Peyer's patch (tissue), 4 donors: ENCODE results near the gene C22orf31. TPM values are rescaled to one million over a fixed set of nuclear protein-coding genes. Genes with fewer than 3 reads are reported as not detected.

ENCODE experiments used
- DNase-seq, 3 donors: peaks; one replicate each; pipeline ENCODE4 v3.0.0-alpha.2; 2017 to 2019
- H3K27ac ChIP-seq, 4 donors: fragments of 200-600 bp; sonication (generic); one replicate each; pipeline ENCODE4 v1.5.1; 2016 to 2019
- H3K27me3 ChIP-seq, 2 donors: fragments of 200-600 bp; sonication (generic); one replicate each; pipeline ENCODE4 v1.5.1; 2019
- H3K36me3 ChIP-seq, 3 donors: fragments of 200-600 bp; sonication (generic); one replicate each; pipeline ENCODE4 v1.5.1; 2016 to 2019
- H3K4me1 ChIP-seq, 4 donors: fragments of 200-600 bp; sonication (generic); one replicate each; pipeline ENCODE4 v1.5.1; 2016 to 2019
- H3K4me3 ChIP-seq, 4 donors: fragments of 200-600 bp; sonication (generic); 1 replicate in 3 of 4; 2 replicates in 1 of 4; pipeline ENCODE4 v1.5.1; 2016 to 2019; ENCODE audit warnings: mild to moderate bottlenecking in 1 of 4
- H3K9me3 ChIP-seq, 4 donors: fragments of 200-600 bp; sonication (generic); one replicate each; pipeline ENCODE4 v1.5.1; 2016 to 2019; ENCODE audit warnings: mild to moderate bottlenecking in 1 of 4
- CTCF ChIP-seq, 6 experiments: fragments of 450-650 bp in 4 of 6; fragments of 200-600 bp in 2 of 6; sonication (generic) in 1 of 6; IDR thresholded peaks; one replicate each; pipeline ENCODE4 v1.5.1; 2017 to 2019; ENCODE audit warnings: antibody characterized with exemption in 6 of 6, mild to moderate bottlenecking in 3 of 6, moderate library complexity in 1 of 6
- POLR2A ChIP-seq, 2 donors: fragments of 450-650 bp; IDR thresholded peaks; one replicate each; pipeline ENCODE4 v1.5.1; 2017; ENCODE audit warnings: antibody characterized with exemption in 2 of 2, mild to moderate bottlenecking in 2 of 2, moderate library complexity in 2 of 2
- total RNA-seq, 4 donors: library from RNA; depleted of rRNA; stranded (reverse); fragments of >200 nt; gene quantifications; one replicate each; pipeline ENCODE4 v1.1.0, GENCODE V29; 2016

The C22orf31 gene
- total RNA-seq, 4 donors from 2014 or later = not detected

- H3K36me3 ChIP-seq = no peaks in the 10 kb centered on the region
- TF ChIP-seq POLR2A (IDR thresholded peaks at IDR 0.05) (no peak), CTCF (IDR thresholded peaks at IDR 0.05) (no peak)
- H3K27me3 ChIP-seq = no peaks in the 10 kb centered on the region
- no peak for DNase-seq
- H3K27ac ChIP-seq = peak overlapping the region in 1 of 4 donors; percentile 8
- H3K9me3 ChIP-seq = no peaks in the 10 kb centered on the region
- H3K4me1 ChIP-seq = peaks cover 0 to 11% (median 0%) of the 10 kb centered on the region in 4 donors
- H3K4me3 ChIP-seq = no peak overlapping the region
Measured at GRCh38 chr22:29022101-29022817, 39.4 kb downstream of the C22orf31 start.

- Histone ChIP-seq H3K27ac (no peak overlapping the region), H3K9me3 (no peaks in the 10 kb centered on the region), H3K4me1 (peaks cover 0 to 18% (median 0%) of the 10 kb centered on the region in 4 donors), H3K27me3 (no peaks in the 10 kb centered on the region), H3K36me3 (no peaks in the 10 kb centered on the region), H3K4me3 (no peak overlapping the region)
- no peak for TF ChIP-seq POLR2A (IDR thresholded peaks at IDR 0.05)
- no peak for DNase-seq
Measured at GRCh38 chr22:29018293-29019189, 43.1 kb downstream of the C22orf31 start.

GRCh38 chr22:29016067-29016938, 45.3 kb downstream of the C22orf31 start:
- Histone ChIP-seq H3K4me1 (peaks cover 0 to 22% (median 0%) of the 10 kb centered on the region in 4 donors), H3K27ac (peak overlapping the region in 1 of 4 donors; percentile 8)

GRCh38 chr22:29014773-29015172, 46.9 kb downstream of the C22orf31 start:
- H3K36me3 ChIP-seq = no peaks in the 10 kb centered on the region
- no peak for TF ChIP-seq POLR2A (IDR thresholded peaks at IDR 0.05)
- no peak for TF ChIP-seq CTCF (IDR thresholded peaks at IDR 0.05)
- DNase-seq = no peak
- no peaks in the 10 kb centered on the region for H3K9me3 ChIP-seq
- H3K27ac ChIP-seq = no peak overlapping the region
- H3K27me3 ChIP-seq = no peaks in the 10 kb centered on the region
- peaks cover 0 to 22% (median 0%) of the 10 kb centered on the region in 4 donors for H3K4me1 ChIP-seq
- H3K4me3 ChIP-seq = no peak overlapping the region

More at GRCh38 chr22:29016067-29016938, 45.3 kb downstream of the C22orf31 start:
- DNase-seq = no peak
- Histone ChIP-seq H3K4me3 (no peak overlapping the region), H3K27me3 (no peaks in the 10 kb centered on the region), H3K9me3 (no peaks in the 10 kb centered on the region), H3K36me3 (no peaks in the 10 kb centered on the region)
- no peak for TF ChIP-seq CTCF (IDR thresholded peaks at IDR 0.05)
- TF ChIP-seq POLR2A (IDR thresholded peaks at IDR 0.05) = no peak

- no peak overlapping the region for H3K27ac ChIP-seq
- no peak overlapping the region for H3K4me3 ChIP-seq
- DNase-seq = no peak
- H3K27me3 ChIP-seq = no peaks in the 10 kb centered on the region
- peaks cover 0 to 22% (median 0%) of the 10 kb centered on the region in 4 donors for H3K4me1 ChIP-seq
- H3K36me3 ChIP-seq = no peaks in the 10 kb centered on the region
- no peaks in the 10 kb centered on the region for H3K9me3 ChIP-seq
- no peak for TF ChIP-seq POLR2A (IDR thresholded peaks at IDR 0.05)
- no peak for TF ChIP-seq CTCF (IDR thresholded peaks at IDR 0.05)
Measured at GRCh38 chr22:29014293-29014692, 47.3 kb downstream of the C22orf31 start.
